Measurements from ENCODE around the gene MRTFA.

- no peak for TF ChIP-seq POLR2A (IDR thresholded peaks at IDR 0.05; ENCODE audit: low read length)
- TF ChIP-seq GATA1 (IDR thresholded peaks at IDR 0.05; ENCODE audit: low read depth, low read length): no peak
Measured at GRCh38 chr22:40616578-40616977, 19.9 kb downstream of the MRTFA start.

Data from erythroblast (primary cell).